HL-60 (cell line): ENCODE results near the gene PLA2G7.

ENCODE experiments used
- DNase-seq, 2 experiments: peaks; one replicate each; pipeline ENCODE4 v3.0.0-alpha.2; 2010 to 2020; ENCODE audit warnings: low read depth in 1 of 2, low spot score in 1 of 2
- H3K27ac ChIP-seq: fragments of 250-450 bp; sonication (Bioruptor Pico); replicated peaks from 2 replicates; pipeline ENCODE4 v1.5.1; 2020; ENCODE audit warnings: mild to moderate bottlenecking, moderate library complexity
- H3K27me3 ChIP-seq: fragments of 250-450 bp; sonication (Bioruptor Pico); 2 replicates; pipeline ENCODE4 v1.5.1; 2021; ENCODE audit warnings: mild to moderate bottlenecking, moderate library complexity; ENCODE audit not compliant: insufficient read depth, poor library complexity, severe bottlenecking
- H3K4me3 ChIP-seq: replicated peaks from 2 replicates; pipeline ENCODE4 v1.5.1; 2011; ENCODE audit warnings: mild to moderate bottlenecking, control low read depth, low read length; ENCODE audit not compliant: insufficient read depth
- CTCF ChIP-seq: IDR thresholded peaks from one replicate; pipeline ENCODE4 v1.5.1; 2011; ENCODE audit warnings: low read length, control low read depth, inconsistent platforms; ENCODE audit not compliant: insufficient read depth
- GABPA ChIP-seq: IDR thresholded peaks from 2 replicates; pipeline ENCODE4 v1.6.1; 2012; ENCODE audit warnings: low read depth
- POLR2AphosphoS5 ChIP-seq: IDR thresholded peaks from 2 replicates; pipeline ENCODE4 v1.6.1; 2012; ENCODE audit warnings: low read depth
- SPI1 ChIP-seq: IDR thresholded peaks from 2 replicates; pipeline ENCODE4 v1.6.1; 2012; ENCODE audit warnings: low read depth, mild to moderate bottlenecking, borderline replicate concordance
- TF ChIP-seq, protein P1 (sequence below): IDR thresholded peaks from 2 replicates; pipeline ENCODE4 v1.6.1; 2012; ENCODE audit warnings: low read depth; ENCODE audit not compliant: insufficient replicate concordance

The PLA2G7 gene

DNA sequence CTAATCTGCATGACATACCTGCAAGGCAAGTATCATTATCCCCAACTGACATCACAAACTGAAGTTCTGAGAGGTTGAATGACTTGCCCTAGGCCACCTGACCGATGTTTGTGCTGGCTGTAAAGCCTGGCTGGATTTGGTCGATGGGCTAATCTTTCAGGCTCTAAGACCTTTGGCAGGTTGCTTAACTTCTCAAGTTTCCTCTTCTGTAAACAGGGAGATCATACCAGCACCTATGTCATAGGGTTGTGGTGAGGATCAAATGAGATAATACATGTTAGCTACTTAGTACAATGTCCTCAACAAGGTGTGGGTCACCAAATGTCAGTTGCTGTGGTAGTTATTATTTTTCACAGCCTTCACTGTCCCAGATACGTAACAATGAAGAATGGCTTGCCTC is 25.8 kb upstream of the PLA2G7 start:
- no peaks in the 10 kb centered on the region for H3K27me3 ChIP-seq
- H3K27ac ChIP-seq: no peak overlapping the region; the same call in 1 of the 2 replicates
- DNase-seq: peak in 1 of 2 experiments; percentile 42
- no peak overlapping the region for H3K4me3 ChIP-seq
- TF ChIP-seq, protein P1, sequence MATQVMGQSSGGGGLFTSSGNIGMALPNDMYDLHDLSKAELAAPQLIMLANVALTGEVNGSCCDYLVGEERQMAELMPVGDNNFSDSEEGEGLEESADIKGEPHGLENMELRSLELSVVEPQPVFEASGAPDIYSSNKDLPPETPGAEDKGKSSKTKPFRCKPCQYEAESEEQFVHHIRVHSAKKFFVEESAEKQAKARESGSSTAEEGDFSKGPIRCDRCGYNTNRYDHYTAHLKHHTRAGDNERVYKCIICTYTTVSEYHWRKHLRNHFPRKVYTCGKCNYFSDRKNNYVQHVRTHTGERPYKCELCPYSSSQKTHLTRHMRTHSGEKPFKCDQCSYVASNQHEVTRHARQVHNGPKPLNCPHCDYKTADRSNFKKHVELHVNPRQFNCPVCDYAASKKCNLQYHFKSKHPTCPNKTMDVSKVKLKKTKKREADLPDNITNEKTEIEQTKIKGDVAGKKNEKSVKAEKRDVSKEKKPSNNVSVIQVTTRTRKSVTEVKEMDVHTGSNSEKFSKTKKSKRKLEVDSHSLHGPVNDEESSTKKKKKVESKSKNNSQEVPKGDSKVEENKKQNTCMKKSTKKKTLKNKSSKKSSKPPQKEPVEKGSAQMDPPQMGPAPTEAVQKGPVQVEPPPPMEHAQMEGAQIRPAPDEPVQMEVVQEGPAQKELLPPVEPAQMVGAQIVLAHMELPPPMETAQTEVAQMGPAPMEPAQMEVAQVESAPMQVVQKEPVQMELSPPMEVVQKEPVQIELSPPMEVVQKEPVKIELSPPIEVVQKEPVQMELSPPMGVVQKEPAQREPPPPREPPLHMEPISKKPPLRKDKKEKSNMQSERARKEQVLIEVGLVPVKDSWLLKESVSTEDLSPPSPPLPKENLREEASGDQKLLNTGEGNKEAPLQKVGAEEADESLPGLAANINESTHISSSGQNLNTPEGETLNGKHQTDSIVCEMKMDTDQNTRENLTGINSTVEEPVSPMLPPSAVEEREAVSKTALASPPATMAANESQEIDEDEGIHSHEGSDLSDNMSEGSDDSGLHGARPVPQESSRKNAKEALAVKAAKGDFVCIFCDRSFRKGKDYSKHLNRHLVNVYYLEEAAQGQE: no peak
- TF ChIP-seq POLR2AphosphoS5 (no peak), GABPA (no peak), CTCF (no peak), SPI1 (no peak)

- no peak overlapping the region for H3K27ac ChIP-seq
- no peak for DNase-seq
- H3K27me3 ChIP-seq: no peaks in the 10 kb centered on the region
- H3K4me3 ChIP-seq: no peak overlapping the region
- no peak for TF ChIP-seq GABPA
- TF ChIP-seq, protein P1: no peak
- no peak for TF ChIP-seq SPI1
Observed at GRCh38 chr6:46758960-46759753, 24.0 kb upstream of the PLA2G7 start.

DNA sequence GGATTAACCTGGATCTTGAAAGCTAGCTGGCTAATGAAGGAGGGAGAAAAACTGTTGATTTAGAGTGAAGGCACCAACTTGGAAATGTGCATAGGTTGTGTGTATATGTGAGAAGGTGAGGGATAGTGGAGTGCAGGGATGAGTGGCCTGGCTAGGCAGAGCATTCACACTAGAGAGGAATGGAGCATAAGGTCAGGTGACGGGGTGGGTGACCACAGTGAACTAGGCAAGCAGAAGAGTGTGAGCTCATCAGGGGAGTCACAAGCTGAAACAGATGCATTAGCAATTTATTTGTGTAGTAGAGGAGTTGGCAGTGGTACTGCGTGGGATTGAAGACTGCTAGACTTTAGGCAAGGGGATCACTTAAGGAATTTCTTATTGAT is 22.0 kb upstream of the PLA2G7 start:
- no peak for DNase-seq
- no peaks in the 10 kb centered on the region for H3K27me3 ChIP-seq
- H3K4me3 ChIP-seq: no peak overlapping the region
- TF ChIP-seq, protein P1: no peak
- no peak for TF ChIP-seq SPI1
- TF ChIP-seq POLR2AphosphoS5: no peak
- TF ChIP-seq CTCF: no peak
- no peak for TF ChIP-seq GABPA
- no peak overlapping the region for H3K27ac ChIP-seq
